ENCODE results near the gene CFAP53.

Gene CFAP53

DNA sequence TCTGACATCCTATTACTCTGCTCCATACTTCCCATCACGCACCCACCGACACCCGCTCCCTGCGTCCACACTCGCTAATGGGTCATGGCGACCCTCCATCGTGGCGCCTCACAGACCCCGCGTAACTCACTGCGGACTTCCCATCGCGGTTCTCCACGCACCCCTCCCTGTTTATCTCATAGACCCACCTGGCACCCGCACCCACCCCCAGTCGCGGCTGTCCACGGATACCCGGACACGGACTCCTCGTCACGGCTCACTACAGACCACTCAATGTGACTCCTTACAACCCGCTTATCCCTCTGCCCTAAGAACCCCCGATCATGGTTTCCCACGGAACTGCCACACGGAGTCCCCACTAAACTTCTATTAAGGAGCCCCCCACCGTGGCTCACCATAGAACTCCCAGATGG, 20.7 kb upstream of the CFAP53 start:
- peaks cover 5% of the 10 kb centered on the region; the same call in 1 of the 2 replicates for H3K4me1 ChIP-seq (ENCODE audit: control insufficient read depth, insufficient read depth, low read length)
- H3K27me3 ChIP-seq (ENCODE audit: control insufficient read depth, insufficient read depth, low read length) = no peaks in the 10 kb centered on the region
- H3K9me3 ChIP-seq (ENCODE audit: control insufficient read depth, insufficient read depth, low read depth, low read length) = no peaks in the 10 kb centered on the region
- H3K27ac ChIP-seq (ENCODE audit: low read depth, low read length) = no peak overlapping the region
- H3K4me3 ChIP-seq (ENCODE audit: low read depth, low read length) = peak overlapping the region; percentile 89
- peak overlapping the region; percentile 66 for H3K9ac ChIP-seq (ENCODE audit: low read length)
- H3K36me3 ChIP-seq (ENCODE audit: control insufficient read depth, insufficient read depth, low read length) = peaks cover 37% of the 10 kb centered on the region

DNA sequence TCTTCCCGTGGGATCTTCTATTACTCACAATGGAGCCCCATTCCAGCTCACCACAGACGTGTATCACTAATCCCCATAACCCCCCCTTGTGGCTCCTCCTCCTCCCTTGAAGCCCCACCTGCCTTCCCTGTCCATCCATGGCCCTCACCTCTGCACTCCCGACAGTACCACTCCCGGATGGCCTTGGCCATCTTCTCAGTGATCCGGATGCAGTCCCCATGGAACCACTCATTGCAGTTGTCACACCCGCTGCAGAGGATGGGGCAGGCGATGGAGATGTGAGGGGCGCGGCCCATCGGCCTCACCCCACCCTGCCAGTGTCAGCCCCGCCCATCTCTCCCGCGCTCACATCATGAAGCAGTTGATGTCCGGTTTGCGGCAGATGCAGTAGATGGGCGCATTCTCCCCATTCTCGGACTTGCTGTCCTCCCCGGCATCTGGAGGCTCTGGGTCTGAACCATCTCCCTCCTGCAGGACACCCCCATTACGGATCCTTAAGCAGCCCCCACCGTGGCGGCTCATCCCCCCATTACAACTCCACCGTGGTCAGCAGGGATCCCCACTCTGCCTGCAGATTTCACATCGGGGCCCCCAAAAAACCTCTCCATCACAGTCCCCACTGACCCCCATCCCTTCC, 20.2 kb upstream of the CFAP53 start:
- H3K4me1 ChIP-seq (ENCODE audit: control insufficient read depth, insufficient read depth, low read length) = peaks cover 6% of the 10 kb centered on the region; the same call in 1 of the 2 replicates
- no peaks in the 10 kb centered on the region for H3K9me3 ChIP-seq (ENCODE audit: control insufficient read depth, insufficient read depth, low read depth, low read length)
- H3K27me3 ChIP-seq (ENCODE audit: control insufficient read depth, insufficient read depth, low read length) = no peaks in the 10 kb centered on the region
- peak overlapping the region; percentile 66 for H3K9ac ChIP-seq (ENCODE audit: low read length)
- peak overlapping the region; percentile 89 for H3K4me3 ChIP-seq (ENCODE audit: low read depth, low read length)
- H3K36me3 ChIP-seq (ENCODE audit: control insufficient read depth, insufficient read depth, low read length) = peaks cover 37% of the 10 kb centered on the region
- no peak overlapping the region for H3K27ac ChIP-seq (ENCODE audit: low read depth, low read length)

DNA sequence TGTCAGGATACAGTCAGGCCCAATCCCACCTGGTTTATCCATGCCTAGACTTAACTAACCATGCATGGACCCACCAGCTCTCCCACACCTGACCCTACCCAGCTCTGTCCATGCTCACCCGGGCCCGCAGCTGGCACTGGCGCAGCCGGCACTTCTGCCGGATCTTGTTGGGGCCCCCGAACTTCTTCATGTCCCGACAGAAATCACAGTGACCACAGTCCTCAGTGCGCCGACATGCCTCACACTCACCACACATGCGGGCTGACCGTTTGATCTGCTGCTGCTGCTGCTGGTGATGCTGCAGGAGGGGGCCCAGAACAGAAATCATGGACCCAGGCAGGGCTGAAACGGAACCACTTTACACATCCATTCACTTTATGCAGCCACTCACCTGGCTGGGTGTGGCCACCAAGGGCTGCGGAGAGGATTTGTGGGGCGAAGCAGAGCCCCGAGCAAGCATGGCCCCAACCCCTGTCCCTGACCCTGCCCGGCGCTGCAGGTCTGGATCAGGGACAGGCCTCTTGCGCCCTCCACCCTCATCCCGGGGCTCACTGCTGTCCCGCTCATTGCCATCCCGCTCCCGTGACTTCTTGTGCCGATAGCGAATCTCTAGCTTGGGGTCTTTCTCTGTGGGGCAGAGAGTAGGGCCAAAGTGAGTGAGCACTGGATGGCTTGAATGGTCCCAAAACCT, 19.5 kb upstream of the CFAP53 start:
- Histone ChIP-seq H3K9ac (ENCODE audit: low read length) (no peak overlapping the region), H3K9me3 (ENCODE audit: control insufficient read depth, insufficient read depth, low read depth, low read length) (no peaks in the 10 kb centered on the region), H3K4me3 (ENCODE audit: low read depth, low read length) (peak overlapping the region; percentile 89; the same call in 1 of the 2 replicates), H3K36me3 (ENCODE audit: control insufficient read depth, insufficient read depth, low read length) (peaks cover 37% of the 10 kb centered on the region), H3K4me1 (ENCODE audit: control insufficient read depth, insufficient read depth, low read length) (peaks cover 6% of the 10 kb centered on the region; the same call in 1 of the 2 replicates), H3K27me3 (ENCODE audit: control insufficient read depth, insufficient read depth, low read length) (no peaks in the 10 kb centered on the region), H3K27ac (ENCODE audit: low read depth, low read length) (no peak overlapping the region)

DNA sequence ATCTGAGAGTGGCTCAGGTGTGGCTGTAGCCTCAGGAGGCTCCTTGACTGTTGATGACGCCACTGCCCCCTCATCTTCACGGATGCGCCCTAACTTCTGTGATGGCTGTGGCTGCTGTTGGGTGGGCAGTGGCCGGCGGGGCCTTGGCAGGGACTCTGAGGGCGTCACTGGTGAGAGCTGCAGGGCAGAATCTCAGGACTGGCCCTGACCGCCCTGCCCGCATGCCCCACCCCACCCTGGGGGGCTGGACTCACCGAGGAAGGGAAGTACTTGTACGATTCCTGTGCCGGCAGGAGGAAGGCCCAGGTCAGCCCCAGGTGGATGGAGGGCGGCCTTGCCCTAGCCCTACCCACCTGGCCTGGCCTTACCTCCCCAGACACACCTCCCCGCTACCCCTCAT, 18.8 kb upstream of the CFAP53 start:
- no peak overlapping the region for H3K9ac ChIP-seq (ENCODE audit: low read length)
- H3K4me1 ChIP-seq (ENCODE audit: control insufficient read depth, insufficient read depth, low read length) = peaks cover 11% of the 10 kb centered on the region
- H3K4me3 ChIP-seq (ENCODE audit: low read depth, low read length) = no peak overlapping the region
- H3K9me3 ChIP-seq (ENCODE audit: control insufficient read depth, insufficient read depth, low read depth, low read length) = no peaks in the 10 kb centered on the region
- no peaks in the 10 kb centered on the region for H3K27me3 ChIP-seq (ENCODE audit: control insufficient read depth, insufficient read depth, low read length)
- H3K36me3 ChIP-seq (ENCODE audit: control insufficient read depth, insufficient read depth, low read length) = peaks cover 37% of the 10 kb centered on the region
- H3K27ac ChIP-seq (ENCODE audit: low read depth, low read length) = no peak overlapping the region

DNA sequence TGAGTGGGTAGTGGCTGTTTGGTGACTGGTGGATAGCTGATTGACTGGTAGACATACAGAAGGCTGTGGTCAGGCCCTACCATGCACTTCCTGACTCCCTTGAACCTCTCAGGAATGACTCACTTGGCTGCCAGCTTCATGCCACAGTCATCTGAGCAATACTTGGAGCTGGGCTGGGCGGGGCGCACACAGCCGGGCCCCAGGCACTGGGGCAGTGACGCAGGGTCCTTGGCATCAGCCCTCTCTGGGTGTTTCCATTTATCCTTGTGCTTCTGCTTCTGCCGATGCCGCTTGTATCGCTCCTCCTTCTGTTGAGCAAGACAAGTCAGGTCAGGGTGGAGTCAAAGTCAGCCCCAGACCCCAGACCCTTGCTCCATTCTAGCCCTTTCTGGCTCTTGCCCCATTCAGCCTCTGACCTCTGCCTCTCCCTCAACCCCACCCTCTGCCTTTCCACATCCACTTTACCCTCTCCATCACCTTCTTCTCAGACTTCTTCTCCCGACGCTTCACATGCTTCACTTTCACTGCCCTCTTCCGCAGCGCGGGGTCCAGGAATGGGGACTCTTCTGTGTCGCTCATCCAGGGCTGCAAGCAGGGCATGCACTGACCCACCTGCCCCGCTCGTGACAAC, 18.1 kb upstream of the CFAP53 start:
- Histone ChIP-seq H3K4me1 (ENCODE audit: control insufficient read depth, insufficient read depth, low read length) (peaks cover 11% of the 10 kb centered on the region), H3K9ac (ENCODE audit: low read length) (no peak overlapping the region), H3K9me3 (ENCODE audit: control insufficient read depth, insufficient read depth, low read depth, low read length) (no peaks in the 10 kb centered on the region), H3K27ac (ENCODE audit: low read depth, low read length) (no peak overlapping the region), H3K4me3 (ENCODE audit: low read depth, low read length) (no peak overlapping the region), H3K27me3 (ENCODE audit: control insufficient read depth, insufficient read depth, low read length) (no peaks in the 10 kb centered on the region), H3K36me3 (ENCODE audit: control insufficient read depth, insufficient read depth, low read length) (peaks cover 43% of the 10 kb centered on the region)

DNA sequence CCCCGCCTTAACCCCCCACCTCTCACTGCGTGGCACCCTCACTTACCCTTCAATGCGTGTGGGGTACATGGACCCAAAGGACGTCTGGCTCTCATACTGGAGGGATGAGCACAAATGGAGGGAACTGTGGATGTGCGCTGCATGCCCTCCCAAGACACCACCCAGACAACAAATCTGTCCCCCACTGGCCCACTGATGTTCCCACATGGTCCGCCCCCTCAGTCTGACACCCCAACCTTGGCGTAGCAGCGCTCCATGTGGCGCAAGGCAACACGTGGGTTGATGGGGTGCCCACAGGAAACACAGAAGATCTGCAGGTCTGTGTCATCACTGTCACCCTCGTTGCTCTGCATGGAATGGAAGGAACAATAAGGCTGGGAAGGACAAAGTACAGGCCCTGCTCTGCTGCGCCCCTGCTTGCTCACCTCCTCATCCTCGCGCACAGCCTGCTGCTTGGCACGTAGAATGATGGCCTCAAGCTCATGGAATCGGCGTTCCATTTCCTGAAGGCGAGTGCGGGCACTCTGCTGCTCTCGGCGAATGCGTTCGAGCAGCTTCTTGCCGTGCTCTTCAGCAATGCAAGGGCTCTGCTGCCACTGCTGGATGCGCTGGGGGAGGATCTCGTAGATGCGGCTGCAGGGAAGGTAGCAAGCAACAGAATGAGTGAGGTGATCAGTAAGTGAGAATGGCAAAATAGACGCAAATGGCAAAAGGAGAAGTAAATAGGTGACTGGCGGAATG, 17.3 kb upstream of the CFAP53 start:
- H3K9me3 ChIP-seq (ENCODE audit: control insufficient read depth, insufficient read depth, low read depth, low read length) = no peaks in the 10 kb centered on the region
- no peaks in the 10 kb centered on the region for H3K27me3 ChIP-seq (ENCODE audit: control insufficient read depth, insufficient read depth, low read length)
- peaks cover 50% of the 10 kb centered on the region for H3K36me3 ChIP-seq (ENCODE audit: control insufficient read depth, insufficient read depth, low read length)
- H3K9ac ChIP-seq (ENCODE audit: low read length) = no peak overlapping the region
- no peak overlapping the region for H3K4me3 ChIP-seq (ENCODE audit: low read depth, low read length)
- H3K27ac ChIP-seq (ENCODE audit: low read depth, low read length) = no peak overlapping the region
- peaks cover 11% of the 10 kb centered on the region for H3K4me1 ChIP-seq (ENCODE audit: control insufficient read depth, insufficient read depth, low read length)

DNA sequence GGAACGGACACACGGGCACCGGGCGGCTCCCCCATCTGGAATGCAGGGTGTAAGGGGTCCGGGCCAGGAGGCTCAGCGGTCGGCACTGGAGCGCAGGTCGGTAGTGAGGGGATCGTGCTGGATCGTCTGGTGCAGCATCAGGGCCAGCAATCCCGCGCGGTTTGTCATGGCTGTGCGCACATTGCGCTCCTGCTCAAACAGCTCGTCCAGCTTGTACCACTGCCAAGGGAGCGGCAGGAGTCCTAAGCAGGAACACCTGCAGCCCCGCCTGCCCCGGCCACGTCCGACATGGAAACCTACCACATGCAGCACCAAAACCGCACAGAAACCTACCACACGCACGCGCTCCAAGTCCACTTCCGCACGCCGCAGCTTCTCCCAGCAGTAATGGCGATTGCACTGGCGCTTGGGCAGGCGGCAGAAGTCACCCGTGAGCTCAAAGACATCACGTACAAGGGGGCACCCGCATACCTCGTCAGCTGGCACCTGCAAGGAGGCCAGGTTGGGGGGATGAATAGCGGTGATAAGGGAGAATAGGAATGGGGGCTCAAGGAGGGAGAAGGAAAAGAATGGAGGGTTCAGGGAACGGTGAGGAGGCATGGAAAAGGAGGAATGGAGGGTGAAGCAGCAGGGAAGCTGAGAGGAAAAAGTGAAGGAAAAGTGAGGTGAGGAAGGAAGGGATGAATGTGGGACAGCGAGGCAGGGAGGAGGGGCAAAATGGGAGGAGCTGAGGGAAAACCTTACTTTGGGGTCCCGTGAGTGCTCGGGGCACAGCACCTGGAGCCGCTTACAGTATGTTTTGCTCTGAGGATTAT, 16.4 kb upstream of the CFAP53 start:
- H3K9me3 ChIP-seq (ENCODE audit: control insufficient read depth, insufficient read depth, low read depth, low read length) = no peaks in the 10 kb centered on the region
- no peak overlapping the region for H3K9ac ChIP-seq (ENCODE audit: low read length)
- H3K4me3 ChIP-seq (ENCODE audit: low read depth, low read length) = 0 out of 2 replicates have a peak overlapping the region, but pooled peaks have one; percentile 97
- no peaks in the 10 kb centered on the region for H3K27me3 ChIP-seq (ENCODE audit: control insufficient read depth, insufficient read depth, low read length)
- H3K36me3 ChIP-seq (ENCODE audit: control insufficient read depth, insufficient read depth, low read length) = peaks cover 55% of the 10 kb centered on the region
- no peak overlapping the region for H3K27ac ChIP-seq (ENCODE audit: low read depth, low read length)
- H3K4me1 ChIP-seq (ENCODE audit: control insufficient read depth, insufficient read depth, low read length) = peaks cover 11% of the 10 kb centered on the region

DNA sequence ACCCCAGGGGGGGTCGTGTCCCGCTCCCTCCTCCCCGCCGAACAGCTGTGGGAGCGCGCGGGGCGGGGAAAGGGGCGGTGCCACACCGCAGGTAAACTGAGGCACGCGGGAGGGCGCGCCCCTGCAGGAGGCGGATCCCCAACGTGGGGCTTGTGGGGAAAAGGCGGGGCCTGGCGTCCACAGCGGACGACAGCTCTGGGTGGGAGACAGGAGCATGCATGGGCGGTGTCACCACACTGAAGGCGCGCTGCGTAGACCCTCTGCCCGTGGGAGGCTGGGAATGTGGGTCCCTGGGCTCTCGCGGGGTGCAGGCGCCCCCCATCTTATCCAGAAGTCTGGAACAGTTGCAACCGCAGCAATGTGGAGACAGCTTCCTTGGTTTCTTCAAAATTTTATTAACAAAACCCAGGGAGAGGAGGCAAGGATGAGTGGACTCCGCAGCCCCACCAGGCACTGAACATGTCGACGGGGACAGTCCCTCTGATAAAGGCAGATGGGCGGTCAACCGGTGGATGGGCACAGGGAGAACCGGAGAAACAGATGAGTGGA, 15.8 kb upstream of the CFAP53 start:
- Histone ChIP-seq H3K9me3 (ENCODE audit: control insufficient read depth, insufficient read depth, low read depth, low read length) (no peaks in the 10 kb centered on the region), H3K4me3 (ENCODE audit: low read depth, low read length) (peak overlapping the region; percentile 97), H3K9ac (ENCODE audit: low read length) (peak overlapping the region; percentile 90), H3K27ac (ENCODE audit: low read depth, low read length) (peak overlapping the region; percentile 3; the same call in 1 of the 2 replicates), H3K4me1 (ENCODE audit: control insufficient read depth, insufficient read depth, low read length) (peaks cover 11% of the 10 kb centered on the region), H3K36me3 (ENCODE audit: control insufficient read depth, insufficient read depth, low read length) (peaks cover 60% of the 10 kb centered on the region), H3K27me3 (ENCODE audit: control insufficient read depth, insufficient read depth, low read length) (no peaks in the 10 kb centered on the region)

DNA sequence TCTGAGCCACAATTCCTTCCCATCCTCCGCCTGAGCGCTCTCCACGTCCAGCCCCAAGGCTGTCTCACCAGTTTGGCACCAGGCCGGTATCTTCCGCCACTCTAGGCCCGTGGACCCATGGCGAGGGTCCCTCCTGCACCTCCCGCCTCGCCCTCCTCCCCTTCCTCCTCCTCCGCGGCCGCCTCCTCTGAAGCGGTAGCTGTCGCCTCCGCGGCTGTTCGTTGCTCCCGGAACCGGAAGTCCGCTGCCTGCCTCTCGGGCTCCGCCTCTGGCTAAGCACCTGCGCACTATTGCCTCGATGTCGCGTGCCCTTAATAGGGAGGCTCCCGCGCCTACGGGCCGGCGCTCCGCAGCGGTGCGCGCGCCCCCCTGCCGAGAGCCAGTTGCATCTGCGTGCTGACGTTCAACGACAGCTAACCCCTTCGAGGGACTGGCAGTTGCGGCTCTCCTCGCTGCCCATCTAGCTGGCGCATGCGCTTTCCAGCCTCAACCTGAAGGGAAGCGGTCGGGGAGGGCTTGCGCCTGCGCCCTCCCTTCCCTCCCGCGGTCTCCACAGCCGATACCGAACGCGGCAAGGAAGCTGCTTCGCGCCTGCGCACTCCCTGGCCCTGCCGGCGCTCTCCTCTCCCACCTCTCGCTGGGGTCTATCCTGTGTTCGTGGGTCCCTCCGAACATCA, 15.1 kb upstream of the CFAP53 start, which contains the start of gene MBD1:
Gene MBD1, minus strand, starts transcription at position 229 of the 677 bp plus-strand sequence. CDS start 1,531 bp downstream, outside the sequence.
- peak within 1 kb of the TSS; percentile 97 for H3K4me3 ChIP-seq (ENCODE audit: low read depth, low read length)
- no peaks in the 10 kb centered on the region for H3K9me3 ChIP-seq (ENCODE audit: control insufficient read depth, insufficient read depth, low read depth, low read length)
- peaks cover 66% of the 10 kb centered on the region for H3K36me3 ChIP-seq (ENCODE audit: control insufficient read depth, insufficient read depth, low read length)
- H3K4me1 ChIP-seq (ENCODE audit: control insufficient read depth, insufficient read depth, low read length) = peaks cover 11% of the 10 kb centered on the region
- peak within 1 kb of the TSS; percentile 90 for H3K9ac ChIP-seq (ENCODE audit: low read length)
- peak within 1 kb of the TSS; percentile 3; the same call in 1 of the 2 replicates for H3K27ac ChIP-seq (ENCODE audit: low read depth, low read length)
- no peaks in the 10 kb centered on the region for H3K27me3 ChIP-seq (ENCODE audit: control insufficient read depth, insufficient read depth, low read length)
